NK-92 (cell line): ENCODE measurements around the gene IGF1.

Source experiments
- DNase-seq: peaks from one replicate; lab custom pipeline; 2025; ENCODE audit not compliant: unreplicated experiment; lab: John Stamatoyannopoulos, UW

The IGF1 gene

DNA sequence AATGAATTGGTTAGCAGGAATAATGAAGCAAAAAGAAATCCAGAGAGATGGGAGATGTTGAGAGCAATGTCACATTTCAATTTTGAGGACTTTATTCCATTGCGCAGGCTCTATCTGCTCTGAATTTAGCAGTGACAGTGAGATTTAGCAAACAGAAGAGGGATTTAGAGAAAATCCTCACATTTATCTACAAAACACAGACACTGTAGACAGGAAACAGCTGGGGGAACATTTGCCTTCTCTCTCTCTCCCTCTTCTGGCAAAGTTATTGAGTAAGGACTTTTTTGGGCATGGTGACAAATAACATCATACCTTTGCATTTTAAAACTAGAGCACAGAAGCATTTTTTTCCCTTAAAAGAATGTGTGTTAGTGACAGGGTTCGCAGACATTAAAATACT is at the start of gene IGF1:
IGF1 (minus strand) TSS at position 158 of the 400 bp plus-strand sequence. CDS start 182 bp downstream, outside the sequence.
- DNase-seq, result no peak

DNA sequence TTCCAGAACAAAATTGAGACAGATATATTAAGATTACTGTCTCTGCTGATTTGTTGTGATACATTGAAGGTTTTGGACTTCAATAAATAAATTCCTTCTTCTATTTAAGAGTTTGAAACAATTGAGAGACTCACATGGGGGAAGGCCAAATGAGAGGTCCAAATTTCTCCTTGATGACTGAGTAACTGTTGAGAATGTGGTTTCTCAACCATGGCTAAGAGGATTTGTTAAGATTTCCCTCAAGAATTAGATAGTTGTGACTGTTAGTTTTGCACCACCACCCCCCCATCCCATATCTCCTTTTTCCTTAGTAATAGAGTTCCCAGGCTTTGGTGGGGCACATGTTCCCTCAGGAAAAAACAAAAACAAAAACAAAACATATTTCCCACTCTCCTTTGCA is 47.7 kb upstream of the IGF1 start:
- DNase-seq, result no peak

DNA sequence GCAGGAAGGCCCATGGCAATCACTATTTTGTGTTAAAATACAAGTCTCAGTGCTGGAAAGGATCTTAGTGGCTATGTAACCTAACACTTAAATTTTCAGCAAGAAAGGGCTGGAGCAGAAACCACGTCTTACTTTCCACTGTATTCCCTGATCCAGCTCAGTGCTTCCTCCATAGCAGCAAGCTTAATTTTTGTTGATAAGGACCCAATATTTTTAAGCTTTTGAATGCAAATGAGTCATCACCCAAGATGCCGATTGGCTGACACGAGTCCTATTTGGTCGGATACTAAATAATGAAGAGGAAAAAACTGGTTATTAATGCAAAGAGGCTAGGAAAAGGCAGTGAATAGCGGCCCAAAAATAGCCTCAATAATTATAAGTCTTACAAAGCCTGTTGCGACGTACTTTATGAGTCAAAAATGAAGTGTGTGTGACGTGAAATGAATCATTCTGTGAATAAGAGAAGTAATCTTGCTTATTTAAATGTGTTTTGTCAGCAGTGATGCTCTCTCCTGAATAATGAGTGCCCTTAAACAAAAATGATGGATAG is 46.9 kb upstream of the IGF1 start:
- no peak for DNase-seq

DNA sequence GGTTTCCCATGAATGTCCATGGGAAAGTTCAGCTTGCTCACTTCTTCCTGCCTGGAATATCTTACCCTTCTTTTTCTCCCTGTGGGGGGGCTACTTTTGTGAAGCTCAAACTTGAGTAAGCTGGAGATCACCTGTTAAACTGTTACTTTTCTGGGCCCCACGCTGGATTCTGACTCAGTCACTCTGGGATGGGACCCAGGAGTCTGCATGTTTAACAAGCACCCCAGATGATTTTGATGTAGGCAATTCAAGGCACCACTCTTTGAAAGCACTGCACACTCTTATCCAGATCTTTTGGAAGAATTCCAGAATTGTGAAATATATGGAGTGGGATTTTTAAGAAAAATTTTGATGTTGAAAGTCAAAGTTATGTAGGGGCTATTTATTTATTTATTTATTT is 46.3 kb upstream of the IGF1 start:
- no peak for DNase-seq

DNA sequence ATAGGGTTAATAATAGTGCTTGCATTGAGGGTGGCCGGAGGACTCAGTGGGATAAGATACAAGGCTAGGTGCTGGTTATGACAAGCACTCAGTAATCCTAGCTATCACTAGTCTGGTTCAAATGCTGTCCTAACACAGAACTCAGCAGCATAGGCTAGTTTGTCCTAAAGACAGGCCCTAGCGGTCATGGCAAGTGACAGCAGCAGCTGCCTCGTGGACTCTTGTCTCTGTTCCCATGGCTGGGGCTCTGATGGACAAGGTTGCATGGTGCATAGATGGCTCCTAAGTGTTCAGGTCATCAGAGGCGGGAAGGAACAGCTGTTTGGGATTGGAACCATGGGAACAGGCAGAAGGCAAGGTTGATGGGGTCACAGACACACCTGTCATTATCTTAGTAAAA is 42.4 kb upstream of the IGF1 start:
- no peak for DNase-seq

DNA sequence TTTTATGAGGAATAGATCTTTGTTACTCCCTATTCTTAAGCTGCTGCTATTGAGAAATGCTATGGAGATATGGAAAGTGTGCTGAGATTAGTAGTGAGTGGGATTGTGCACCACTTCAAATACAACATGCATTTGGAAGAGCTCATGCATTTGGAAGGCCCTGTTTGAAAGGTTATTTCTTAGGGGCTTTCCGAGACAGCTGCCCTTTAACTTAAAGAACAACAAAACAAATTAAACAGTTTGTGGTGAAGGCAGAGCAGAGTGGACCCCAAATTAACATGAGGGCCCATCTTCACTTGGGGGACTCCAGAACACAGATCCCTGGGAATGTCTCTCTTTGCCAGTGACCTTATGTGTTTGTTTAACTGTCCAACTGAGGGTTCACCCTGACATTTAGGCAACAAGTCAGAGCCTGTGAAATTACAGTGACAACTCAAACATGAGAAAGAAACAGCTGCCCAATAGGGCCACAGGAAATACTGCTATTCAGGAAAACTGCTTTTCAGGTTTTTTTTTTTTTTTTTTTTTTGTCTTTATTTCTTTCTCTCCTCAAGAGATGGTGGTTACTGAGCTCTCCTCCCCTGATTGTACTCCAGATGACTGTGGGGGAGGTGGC is 41.4 kb upstream of the IGF1 start:
- no peak for DNase-seq

DNA sequence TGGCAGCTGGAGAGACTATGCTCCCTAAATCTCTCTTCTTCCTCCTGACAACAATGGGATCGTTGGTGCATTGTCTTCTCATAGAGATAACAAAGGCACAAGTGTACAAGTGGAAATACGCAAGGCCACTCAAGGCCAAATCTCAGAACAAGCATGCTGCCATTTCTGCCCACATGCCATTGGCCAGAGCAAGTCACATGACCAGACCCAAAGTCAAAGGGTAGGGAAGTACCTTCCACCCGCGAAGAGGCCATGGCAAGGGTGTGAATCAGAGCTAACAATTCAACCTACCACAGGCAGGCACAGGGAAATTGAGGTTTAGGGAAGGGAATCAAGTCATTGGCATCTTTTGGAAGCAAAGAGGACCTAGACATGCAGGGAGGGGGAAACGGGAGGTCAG is 38.5 kb upstream of the IGF1 start:
- no peak for DNase-seq

DNA sequence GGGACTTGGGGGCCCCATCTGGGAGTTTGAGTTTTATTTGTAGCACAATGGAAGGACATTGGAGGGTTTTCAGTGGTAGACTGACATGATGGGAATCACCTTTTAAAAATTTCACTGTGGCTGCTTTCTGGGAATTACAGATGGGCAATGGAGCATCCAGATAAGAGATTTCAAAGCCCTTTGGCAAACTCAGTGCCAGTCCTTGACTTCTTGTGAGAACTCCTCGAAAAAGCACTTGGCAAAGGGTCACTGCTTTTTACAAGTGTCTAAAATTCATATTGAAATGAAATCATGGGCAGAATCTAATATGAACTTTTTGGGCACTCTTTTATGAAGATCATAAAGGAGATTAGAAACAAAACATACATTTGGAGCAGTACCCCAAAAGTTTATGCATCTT is 34.3 kb upstream of the IGF1 start:
- DNase-seq, result no peak

DNA sequence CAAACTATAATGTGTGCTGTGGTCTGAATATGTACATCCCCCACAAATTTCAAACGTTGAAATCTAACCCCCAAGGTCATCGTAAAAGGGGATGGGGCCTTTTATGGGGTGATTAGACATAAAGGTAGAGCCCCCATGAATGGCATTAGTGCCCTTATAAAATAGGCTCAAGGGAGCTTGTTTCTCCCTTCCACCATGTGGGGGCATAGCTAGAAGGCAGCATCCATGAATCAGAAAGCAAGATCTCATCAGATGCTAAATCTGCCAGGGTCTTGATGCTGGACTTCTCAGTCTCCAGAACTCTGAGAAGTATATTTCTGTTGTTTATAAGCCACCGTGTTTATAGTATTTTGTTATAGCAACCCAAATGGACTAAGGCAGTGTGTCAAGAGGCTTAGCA is 33.4 kb upstream of the IGF1 start:
- DNase-seq, result no peak

DNA sequence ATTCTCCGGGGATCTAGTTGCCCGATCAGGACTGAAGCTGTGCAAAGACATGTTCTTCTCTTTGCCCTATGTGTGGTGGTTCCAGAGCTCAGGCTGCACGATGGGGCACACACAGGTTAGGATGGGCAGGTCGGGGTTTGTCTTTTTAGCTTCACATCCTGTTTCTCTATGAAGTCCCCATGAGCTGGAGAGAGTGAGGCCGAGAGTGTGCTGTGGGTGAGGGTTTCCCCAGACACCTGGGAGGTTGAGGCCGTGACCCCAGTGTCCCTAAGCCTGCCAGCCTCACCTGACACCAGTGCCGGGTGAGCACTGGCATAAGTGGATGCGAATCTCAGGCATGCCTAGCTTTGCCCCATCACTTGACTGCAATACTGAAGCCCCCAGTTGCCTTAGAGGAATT is 32.9 kb upstream of the IGF1 start:
- no peak for DNase-seq

DNA sequence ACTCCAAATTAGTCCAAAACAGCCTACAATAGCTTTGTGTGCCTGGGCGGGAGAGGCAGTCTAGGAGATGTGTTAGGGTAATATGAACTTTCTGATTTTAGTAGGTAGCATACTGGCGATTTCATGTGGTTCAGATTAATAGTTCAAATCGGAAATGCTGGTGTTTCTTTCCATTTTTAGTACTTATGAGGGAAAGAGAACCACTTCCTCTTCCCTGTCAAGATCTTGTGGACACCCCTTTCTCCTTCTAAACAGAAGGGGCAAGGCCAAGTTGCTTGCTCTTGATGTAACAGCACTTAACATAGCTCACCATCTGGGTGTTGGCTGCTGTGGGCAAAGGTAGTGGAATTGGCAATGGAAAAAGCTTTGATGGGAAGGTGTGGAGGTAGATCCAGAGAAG is 32.2 kb upstream of the IGF1 start:
- no peak for DNase-seq

DNA sequence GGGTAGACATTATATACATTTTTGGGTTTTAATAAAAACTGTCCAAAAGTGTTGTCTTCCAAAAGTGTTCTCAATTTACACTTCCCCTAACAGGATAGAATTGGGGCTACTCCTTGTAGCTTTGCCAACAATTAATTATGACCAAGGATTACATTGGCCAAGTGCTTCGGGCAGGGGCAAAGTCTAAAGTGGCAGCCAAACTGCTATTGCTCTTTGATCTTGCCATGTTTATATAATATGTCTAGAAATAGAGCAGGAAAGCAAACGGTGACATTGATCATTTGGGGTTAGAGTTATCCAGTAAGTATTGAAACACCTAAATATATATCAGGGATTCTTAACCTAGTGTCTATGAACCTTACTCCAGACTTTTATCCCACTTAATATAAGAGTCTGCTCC is 31.2 kb upstream of the IGF1 start:
- no peak for DNase-seq

DNA sequence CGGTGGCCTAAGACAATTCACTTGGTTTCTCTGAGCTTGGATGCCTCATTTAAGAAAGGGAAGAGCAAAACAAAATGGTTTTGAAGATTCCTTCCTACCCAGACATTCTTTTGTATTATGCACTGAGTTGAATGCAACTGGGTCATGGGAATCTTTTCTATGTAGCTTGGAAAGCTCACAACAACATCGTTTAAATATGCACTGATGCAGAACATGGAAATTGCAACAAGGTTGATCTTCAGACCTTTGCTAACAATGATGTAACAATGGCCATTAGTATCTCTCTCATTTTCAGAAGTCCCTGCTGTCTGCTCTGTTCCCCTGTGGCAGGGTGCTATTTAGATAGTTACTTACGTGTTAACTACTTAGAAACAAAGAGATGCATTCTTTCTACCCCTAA is 30.1 kb upstream of the IGF1 start:
- DNase-seq, result no peak

DNA sequence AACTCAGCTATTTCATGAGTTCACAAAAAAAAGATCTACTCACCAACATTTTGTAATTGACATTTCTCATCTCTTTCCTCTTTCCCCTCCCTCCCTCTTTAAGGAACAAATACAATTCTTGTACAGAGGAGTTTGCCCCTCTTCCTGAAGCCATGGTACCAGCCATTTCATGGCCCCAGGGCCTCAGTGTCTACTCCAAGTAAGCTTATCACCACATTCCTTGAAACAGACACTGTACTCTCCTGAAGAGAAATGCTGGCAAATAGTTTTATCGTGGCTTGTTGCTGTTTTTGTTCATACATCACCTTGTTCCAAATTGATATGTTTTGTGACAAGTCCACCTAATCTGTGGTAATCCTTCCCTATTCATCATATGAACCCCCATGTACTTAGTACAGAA is 29.7 kb upstream of the IGF1 start:
- no peak for DNase-seq

DNA sequence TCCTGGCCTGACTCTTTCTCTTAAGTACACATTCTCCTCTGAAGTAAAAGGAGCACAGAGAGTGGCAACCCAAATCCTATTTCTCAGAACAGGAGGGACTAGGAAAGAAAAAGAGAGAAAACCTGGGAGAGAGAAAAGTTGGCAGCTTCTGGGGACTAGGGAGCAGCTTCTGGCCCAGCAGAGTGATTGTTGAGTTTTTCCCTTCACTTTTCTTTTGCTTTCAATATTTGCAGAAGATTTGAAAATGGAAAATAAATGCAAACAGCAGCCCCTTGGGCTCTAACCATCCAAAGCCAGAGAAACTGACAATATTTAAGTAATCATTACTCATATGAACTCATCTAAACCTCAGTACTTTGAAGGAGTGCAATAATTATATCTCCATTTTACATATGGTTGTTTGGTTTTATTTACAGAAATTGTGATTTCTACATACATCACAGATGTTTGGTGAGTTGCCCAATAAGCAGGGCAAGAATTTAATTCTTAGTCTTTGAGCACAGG is 28.8 kb upstream of the IGF1 start:
- no peak for DNase-seq

DNA sequence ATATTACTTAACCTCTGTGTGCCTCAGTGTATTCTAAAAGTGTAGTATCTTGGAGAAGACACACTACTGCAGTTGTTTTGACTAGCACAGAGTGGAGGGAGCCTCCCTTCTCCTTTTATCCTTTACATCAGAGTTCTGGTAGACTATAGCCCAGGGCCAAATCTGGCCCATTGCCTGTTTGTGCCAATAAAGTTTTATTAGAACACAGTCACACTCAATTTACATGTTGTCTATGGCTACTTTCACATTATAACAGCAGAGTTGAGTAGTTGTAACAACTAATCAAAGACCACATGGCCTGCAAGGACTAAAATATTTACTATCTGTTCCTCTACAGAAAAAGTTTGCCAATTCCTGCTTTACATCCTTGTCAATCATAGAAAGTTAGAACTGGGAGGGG is 27.7 kb upstream of the IGF1 start:
- no peak for DNase-seq

DNA sequence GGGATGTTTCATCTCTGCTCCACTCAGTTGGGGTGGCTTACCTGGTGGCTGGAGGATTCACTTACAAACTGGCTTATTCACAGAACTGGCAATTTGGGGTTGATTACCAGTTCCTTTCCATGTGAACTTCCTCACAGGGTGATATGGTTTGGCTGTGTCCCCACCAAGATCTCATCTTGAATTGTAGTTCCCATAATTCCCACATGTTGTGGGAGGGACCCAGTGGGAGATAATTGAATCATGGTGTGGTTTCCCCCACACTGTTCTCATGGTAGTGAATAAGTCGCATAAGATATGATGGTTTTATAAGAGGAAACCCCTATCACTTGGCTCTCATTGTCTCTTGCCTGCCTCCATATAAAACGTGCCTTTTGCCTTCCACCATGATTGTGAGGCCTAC is 26.9 kb upstream of the IGF1 start:
- DNase-seq, result no peak

DNA sequence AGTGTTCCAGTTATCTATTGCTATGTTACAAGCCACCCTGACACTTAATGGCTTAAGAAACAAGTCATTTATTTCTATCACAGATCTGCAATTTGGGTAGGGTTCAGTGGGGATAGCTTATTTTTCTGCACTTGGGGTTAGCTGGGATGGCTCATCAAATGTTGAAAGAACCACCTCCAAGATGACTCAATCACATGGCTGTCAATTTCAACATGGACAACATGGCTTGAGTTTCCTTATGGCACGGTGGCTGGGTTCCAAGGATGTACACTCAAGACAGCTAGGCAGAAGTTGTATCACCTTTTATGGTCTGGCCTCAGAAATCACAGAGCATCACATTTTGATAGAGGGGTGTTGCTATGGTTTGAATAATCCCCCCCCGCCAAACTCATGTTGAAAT is 24.5 kb upstream of the IGF1 start:
- DNase-seq, result no peak

DNA sequence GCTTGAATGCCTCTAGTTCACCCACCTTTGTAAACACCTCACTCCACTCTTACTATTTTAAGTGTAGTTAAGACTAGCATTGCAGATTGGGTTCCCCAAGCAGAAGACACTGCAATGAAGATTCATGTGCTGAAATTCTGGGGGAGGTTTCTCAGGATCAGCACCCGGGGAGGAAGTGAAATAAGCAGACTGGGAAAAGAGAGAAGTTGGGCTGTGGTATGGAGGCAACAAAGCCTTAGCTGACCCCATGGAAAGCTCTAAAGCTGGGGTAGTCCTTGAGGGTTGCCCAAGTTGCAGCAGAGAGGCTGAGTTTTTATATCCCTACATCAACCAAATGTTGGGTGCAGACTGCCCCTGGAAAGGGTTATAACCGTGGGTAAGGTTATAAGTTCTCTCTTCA is 23.9 kb upstream of the IGF1 start:
- DNase-seq, result no peak

DNA sequence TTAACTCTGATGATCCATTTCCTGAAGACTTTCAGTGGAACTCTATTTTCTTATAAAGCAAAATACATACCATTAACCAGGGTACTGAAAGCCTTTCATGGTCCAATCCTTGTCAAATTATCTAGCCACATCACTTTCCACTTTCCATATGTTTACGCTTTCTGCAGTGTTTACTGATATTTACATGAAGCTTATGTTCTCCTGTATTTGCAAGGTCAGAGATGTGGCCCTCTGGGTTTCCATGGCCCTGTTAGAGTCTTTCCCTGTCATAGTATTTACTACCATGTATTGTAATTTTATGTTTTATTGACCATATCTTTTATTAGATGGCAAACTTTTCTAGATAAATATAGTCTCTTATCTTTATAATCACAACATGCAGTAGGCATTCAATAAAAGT is 23.5 kb upstream of the IGF1 start:
- no peak for DNase-seq

DNA sequence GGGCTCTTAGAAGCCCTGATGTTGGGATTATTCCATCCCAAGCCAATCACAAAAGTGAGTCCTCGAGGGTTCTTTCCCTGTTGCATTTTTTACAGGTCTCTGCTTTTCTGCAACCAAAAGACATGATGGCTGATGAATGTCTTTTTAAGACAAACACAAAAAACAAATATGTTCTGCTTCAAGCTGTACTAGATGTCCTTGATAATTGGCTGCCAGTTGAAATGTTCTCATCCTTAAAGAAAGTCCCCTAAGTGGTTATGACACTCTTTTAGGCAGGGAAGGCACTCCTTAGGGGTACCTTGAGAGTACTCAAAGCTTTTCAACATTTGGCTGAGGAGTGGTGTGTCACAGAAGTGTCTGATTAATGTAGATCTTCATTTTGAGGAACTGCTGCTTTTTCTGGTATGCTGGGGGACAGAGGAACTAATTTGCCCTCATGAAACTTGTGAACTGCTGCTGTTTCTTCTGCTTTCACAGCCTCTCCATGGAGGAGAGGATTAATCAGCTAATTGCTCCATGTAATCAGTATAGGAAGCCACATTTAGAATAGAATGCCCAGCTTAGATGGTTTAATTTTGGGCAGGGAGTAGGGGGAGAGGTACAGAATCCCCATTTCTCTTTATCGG is 22.8 kb upstream of the IGF1 start:
- no peak for DNase-seq

DNA sequence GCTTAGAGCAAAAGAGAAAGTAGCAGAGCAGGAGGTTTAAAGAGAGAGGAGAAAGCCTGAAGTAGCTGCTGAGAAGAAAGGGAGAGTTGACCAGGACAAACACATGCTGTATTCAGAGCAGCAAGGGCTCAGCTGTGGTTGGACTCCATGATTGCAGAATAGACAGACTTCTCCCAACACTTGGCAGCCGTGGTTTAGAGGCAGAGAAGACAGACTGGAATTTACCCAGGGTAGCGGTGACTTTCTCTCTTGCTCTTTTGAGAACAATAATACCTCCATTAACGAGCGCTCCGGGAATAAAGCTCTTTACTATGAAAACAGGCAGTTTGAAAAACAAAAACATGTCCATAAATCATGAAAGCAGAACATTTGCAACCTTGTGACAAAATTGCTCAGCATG is 21.4 kb upstream of the IGF1 start:
- DNase-seq, result no peak

DNA sequence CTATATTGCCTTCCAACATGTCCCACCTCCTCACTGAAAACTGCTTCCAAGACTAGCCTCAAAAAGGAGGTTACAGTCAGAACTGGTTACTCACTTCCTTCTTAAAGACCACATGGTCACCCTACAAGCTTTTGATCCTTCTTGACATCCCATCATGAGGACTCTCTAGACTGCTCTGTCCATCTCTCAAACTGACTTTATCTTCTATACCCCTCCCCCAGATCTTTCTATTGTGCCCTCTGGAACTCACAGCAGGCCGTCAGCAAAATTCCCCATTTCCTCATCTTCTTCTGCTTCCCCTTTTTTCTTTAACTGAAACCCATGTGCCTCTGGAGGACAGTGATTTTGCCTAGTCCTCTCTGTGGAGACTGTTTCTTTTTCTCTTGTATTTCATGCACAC is 18.1 kb upstream of the IGF1 start:
- DNase-seq, result no peak
